HG03460 (cell line): ENCODE results near the gene PLBD1.

Experiments used
- ATAC-seq: cut with Tn5 transposase; IDR thresholded peaks from one replicate; pipeline ENCODE4 v1.9.1; 2021; ENCODE audit not compliant: unreplicated experiment

The PLBD1 gene

GRCh38 chr12:14570231-14570630 is 2.5 kb upstream of the PLBD1 start:
- ATAC-seq = no peak

DNA sequence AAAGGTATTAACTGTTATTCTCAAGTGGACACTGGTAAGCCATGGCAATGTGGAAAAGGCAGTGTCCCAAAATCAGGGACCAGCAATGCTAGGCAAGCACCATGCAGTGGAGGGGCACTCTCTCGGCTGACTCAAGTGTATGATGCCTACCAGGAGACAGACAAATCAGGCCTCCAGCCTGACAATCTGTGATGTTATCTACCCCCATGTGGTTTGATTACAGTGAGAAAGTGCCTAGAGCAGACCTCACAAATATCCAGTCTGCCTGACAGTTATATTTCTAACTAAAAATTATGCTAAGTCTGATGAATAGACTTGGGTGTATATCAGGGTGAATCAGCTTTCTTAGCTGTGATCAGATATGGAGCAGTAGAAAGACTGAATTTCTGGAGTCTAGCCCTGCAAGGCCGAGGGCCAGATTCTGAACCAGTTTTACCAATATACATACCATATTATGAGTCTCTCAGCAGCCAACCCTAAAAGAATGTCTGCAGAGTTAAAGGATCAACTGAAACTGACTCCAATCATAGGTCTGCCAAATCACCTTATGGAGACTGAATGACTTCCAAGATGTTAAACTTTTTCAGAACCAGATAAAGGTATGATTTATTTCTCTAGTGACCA is 3.2 kb downstream of the PLBD1 start:
- ATAC-seq = no peak

DNA sequence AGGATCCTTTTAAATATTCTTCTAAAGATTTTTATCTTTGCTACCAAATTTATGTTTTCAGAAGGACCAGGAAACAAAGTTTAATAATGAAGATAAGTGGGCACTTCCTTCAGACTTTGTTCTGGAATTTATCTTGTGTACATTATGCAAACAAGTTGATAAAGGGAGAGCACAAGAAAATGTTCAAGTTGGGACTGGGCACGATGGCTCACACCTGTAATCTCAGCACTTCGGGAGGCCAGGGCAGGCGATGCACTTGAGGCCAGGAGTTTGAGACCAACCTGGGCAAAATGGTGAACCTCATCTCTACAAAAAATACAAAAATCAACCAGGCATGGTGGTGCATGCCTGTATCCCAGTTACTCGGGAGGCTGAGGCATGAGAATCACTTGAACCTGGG is 4.6 kb downstream of the PLBD1 start:
- ATAC-seq = no peak

- ATAC-seq = no peak
Measured at GRCh38 chr12:14562279-14562678, 5.4 kb downstream of the PLBD1 start.

GRCh38 chr12:14561677-14562238 is 5.9 kb downstream of the PLBD1 start:
- no peak for ATAC-seq

DNA sequence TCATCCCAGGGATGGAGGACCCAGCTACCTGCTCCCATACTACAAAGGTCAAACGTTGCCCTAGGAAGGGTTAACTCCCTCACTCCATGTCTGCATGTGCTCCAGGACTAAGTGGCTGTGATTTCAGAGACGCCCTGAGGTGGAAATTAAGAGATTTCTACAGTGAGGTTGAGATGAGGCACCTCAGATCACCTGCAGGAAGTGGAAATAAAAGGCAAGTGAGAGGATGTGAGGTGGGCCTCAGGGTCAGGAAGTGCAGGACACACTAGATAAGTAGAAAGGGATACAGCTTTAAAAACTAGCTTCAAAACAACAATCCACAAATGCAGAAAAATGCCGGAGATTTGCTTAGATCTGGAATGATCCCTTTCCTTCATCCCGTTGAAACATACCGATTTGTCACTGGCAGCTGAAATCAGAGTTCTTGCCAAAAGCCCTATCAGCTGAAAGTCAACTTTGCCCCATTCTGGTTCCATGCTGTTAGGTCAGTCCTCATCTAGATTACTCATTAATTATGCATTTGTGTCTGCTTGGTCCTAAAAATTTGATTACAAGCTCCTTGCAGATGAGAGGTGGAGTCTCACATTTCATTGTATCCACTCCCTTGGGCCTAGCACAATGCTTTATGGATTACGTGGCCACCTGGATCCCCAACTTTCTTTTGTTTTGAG is 6.6 kb downstream of the PLBD1 start:
- ATAC-seq = no peak

DNA sequence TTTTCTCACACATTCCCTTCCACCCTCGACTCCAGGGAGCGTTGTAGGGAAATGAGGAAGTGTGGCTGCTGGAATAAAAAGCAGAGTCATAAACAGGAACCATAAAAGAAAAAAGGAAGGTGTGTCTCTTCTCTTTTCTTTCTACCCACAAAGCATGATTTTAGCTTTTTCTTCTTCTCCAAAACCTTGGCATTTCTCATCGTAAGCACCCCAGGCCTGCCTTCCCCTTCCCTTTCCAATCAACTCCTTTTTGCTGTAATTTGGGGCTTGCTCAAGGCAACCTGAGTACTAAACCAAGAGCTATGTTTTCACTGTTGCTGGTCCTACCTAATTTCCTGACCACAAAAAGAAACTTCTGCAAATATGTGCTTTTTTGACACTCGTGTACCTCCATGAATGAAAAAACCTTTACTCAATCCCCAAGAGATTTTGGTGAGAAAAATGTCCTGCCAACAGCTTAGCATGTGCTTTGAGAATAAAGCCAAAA is 9.2 kb downstream of the PLBD1 start:
- ATAC-seq = no peak

DNA sequence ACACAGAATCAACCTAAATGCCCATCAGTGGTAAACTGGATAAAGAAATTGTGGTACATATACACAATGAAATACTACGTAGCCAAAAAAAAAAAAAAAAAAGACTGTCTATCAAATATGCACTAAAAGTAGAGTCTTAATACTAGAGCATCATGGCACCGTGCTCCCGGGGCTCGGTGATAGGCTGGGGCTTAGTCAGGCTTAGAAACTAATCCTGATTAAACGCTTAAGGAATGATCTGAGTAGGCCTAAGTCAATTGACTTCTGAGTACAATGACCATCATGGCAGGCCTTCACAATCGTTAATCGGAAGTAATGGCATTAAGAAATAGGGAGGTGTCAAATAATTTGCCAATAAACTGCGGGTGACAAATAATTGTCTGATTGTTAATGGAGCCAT is 9.7 kb downstream of the PLBD1 start:
- no peak for ATAC-seq

GRCh38 chr12:14554281-14555007 is 13.2 kb downstream of the PLBD1 start:
- no peak for ATAC-seq

GRCh38 chr12:14548609-14549008 is 19.1 kb downstream of the PLBD1 start:
- ATAC-seq = no peak

DNA sequence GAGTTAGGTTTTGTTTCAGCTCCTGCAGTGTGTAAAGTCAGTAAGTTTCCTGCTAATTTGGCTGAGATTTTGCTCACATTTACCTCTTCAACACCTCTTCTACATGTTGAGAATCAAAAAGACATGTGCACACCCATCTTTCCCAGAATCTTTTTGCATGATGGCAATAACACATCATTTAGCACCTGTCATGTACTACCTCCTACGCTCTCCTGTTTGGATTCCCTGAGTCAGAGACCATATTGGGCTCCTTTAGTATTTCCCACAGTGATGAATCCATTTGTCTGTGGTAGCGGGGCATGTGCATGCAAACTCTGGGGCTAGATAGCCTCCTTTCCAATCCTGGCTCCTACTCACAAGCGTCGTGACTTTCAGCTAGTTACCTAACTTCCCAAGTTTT is 20.1 kb downstream of the PLBD1 start:
- ATAC-seq = no peak

DNA sequence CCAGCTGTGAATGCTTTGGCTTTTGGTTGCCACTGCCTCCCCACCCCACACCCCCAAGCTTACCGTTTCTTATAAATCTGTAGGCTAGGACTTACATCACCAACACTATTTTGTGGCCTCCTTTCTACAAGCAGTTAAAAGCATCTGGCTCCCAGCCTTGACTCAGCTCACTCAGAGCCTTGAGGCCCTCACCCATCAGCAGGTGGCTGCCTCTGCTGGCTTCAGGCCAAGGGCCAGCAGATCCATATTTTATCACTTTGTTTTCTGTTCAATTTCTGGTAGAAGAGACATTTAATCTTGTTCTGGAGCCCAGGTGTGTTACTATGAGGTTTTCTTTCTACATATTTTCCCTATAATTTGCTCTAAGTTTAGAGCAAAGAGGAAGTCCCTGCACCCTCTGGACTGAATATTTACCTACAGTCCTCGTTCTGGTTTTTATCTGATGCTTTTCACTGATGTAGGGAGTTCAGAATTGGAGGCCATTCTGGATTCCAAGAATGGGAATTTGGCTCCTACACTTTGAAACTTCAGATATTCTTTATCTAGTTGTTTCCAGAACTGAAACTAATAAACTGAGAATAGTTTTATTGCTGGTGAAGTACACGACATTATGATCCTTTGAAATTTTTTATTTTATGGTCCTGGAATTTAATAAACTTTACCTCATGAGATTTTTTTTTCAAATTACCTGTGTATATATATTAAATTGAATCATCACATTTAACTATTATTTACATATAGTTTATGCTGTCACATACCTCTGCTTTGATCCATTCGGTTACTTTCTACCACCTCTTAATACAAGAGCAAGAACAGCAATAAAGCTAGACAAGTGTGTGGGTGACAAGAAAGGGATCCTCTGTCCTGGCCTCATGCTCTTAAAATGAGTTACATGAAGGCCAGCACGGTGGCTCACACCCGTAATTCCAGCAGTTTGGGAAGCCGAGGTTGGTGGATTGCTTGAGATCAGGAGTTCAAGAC is 22.2 kb downstream of the PLBD1 start:
- no peak for ATAC-seq

GRCh38 chr12:14540801-14541462 is 26.8 kb downstream of the PLBD1 start:
- no peak for ATAC-seq

DNA sequence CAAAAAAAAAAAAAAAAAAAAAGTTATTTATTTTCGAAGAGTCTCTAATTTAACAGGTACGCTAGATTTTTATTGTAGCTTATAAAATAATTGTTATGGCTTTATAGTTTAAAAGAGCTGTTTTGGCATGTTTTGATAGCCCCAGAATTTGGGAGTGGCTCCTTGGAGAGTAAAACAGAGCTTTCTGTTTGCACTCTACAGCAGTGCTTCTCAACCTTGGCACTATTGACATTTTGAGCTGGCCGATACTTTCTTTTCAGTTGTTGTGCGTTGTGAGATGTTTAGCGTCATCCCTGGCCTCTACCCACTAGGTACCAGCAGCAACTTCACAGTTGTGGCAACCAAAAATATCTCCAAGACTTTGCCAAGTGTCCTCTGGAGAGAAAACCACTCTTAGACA is 30.6 kb downstream of the PLBD1 start:
- ATAC-seq = no peak

DNA sequence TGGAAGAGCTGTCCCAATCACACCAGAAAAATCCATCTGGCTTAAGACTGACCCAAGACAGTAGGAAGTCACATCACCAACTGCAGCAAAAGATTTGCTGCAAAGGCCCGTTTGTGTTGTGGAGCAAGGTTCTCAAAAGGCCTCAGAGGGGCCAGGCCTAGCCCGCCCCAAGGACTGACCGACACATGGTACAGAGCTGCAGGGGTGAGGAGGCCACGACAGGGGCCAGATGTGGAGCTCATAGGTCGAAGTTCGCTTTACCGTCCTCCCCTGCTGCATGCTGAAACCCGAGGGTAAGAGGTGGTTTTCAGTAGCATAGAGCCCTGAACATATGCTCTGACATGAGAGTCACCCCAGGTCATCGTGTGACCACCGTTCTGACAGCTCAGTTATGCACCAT is 35.5 kb downstream of the PLBD1 start:
- no peak for ATAC-seq

GRCh38 chr12:14525964-14526363 is 41.7 kb downstream of the PLBD1 start:
- no peak for ATAC-seq

DNA sequence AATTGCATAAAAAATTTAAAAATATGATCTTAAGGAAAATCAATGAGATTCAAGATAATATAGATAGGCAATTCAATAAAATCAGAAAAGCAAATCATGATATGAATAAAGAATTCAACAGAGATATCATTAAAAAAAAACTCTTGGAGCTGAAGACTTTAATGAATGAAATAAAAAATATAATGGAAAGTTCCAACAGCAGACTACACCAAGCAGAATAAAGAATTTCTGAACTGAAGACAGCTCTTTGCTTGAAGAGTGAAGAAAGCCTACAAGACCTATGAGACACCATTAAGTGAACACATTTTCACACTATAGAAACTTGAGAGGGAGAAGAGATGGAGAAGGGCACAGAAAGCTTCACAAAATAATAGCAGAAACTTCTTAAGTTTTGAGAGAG is 45.9 kb downstream of the PLBD1 start:
- no peak for ATAC-seq

- no peak for ATAC-seq
Measured at GRCh38 chr12:14514946-14515345, 52.7 kb downstream of the PLBD1 start.

- no peak for ATAC-seq
Measured at GRCh38 chr12:14514154-14514842, 53.4 kb downstream of the PLBD1 start.

DNA sequence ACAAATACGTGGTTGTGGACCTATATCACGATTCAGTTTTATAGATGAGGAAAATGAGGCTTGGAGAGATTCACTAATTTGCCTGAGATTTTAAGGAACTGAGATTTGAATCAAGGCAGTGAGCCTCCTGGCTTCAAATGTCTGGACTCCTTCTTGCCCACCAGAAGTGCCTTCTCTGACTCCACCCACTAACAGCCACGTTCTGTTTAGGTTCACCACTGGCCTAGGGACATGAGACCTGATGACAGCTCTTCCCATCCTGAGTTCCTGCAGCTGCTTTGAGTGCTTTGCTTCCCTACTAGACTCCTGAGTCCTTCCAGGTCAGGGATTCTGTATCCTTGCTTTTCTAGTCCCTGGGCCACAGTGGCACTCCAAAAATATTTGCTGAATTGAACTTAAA is 57.1 kb downstream of the PLBD1 start:
- ATAC-seq = no peak
